HepG2 (cell line): ENCODE results near the gene VKORC1. TPM values are rescaled to one million over a fixed set of nuclear protein-coding genes. Genes with fewer than 3 reads are reported as not detected.

Experiments used
- ASH2L ChIP-seq: fragments of 300-600, 200-600 bp; sonication (generic); IDR thresholded peaks from 2 replicates; pipeline ENCODE4 v1.7.0; 2017; ENCODE audit warnings: low read depth, mild to moderate bottlenecking, moderate library complexity, mixed read lengths, low read length; ENCODE audit not compliant: insufficient read length
- ETV5 ChIP-seq: IDR thresholded peaks from 2 replicates; pipeline ENCODE4 v1.6.1; 2018; ENCODE audit warnings: missing biosample characterization, missing genetic modification reagents, inconsistent platforms, borderline replicate concordance
- FOXJ3 ChIP-seq: sonication (generic); formaldehyde crosslinking; IDR thresholded peaks from 2 replicates; pipeline ENCODE4 v1.4.0; 2020; ENCODE audit warnings: missing genetic modification reagents, mild to moderate bottlenecking, borderline replicate concordance
- GFI1 ChIP-seq: sonication (generic); formaldehyde crosslinking; IDR thresholded peaks from 2 replicates; pipeline ENCODE4 v1.5.0; 2020; ENCODE audit warnings: missing genetic modification reagents, mild to moderate bottlenecking, borderline replicate concordance
- GLI4 ChIP-seq: sonication (generic); formaldehyde crosslinking; IDR thresholded peaks from 2 replicates; pipeline ENCODE4 v1.5.1; 2020; ENCODE audit warnings: missing genetic modification reagents, mild to moderate bottlenecking, moderate library complexity, borderline replicate concordance
- HDAC6 ChIP-seq: fragments of 200-600 bp; sonication (generic); IDR thresholded peaks from 2 replicates; pipeline ENCODE4 v1.7.0; 2017; ENCODE audit warnings: mild to moderate bottlenecking, antibody characterized with exemption, low read length, low read depth
- HIVEP1 ChIP-seq: sonication (generic); formaldehyde crosslinking; IDR thresholded peaks from 2 replicates; pipeline ENCODE4 v1.4.0; 2020; ENCODE audit warnings: mild to moderate bottlenecking, missing genetic modification reagents
- ISX ChIP-seq: sonication (generic); formaldehyde crosslinking; conservative IDR thresholded peaks from 2 replicates; pipeline ENCODE4 v1.5.0; 2020; ENCODE audit warnings: missing genetic modification reagents
- PAF1 ChIP-seq: IDR thresholded peaks from 2 replicates; pipeline ENCODE4 v1.6.1; 2016; ENCODE audit warnings: missing genetic modification reagents, missing compliant biosample characterization
- PAWR ChIP-seq: sonication (generic); formaldehyde crosslinking; IDR thresholded peaks from 2 replicates; pipeline ENCODE4 v1.4.0; 2020; ENCODE audit warnings: missing genetic modification reagents, mild to moderate bottlenecking, borderline replicate concordance
- RXRA ChIP-seq: sonication (generic); formaldehyde crosslinking; IDR thresholded peaks from 2 replicates; pipeline ENCODE4 v1.5.1; 2020; ENCODE audit warnings: missing genetic modification reagents
- TOE1 ChIP-seq: sonication (generic); formaldehyde crosslinking; IDR thresholded peaks from 2 replicates; pipeline ENCODE4 v1.4.0; 2020; ENCODE audit warnings: mild to moderate bottlenecking, missing genetic modification reagents
- TP53 ChIP-seq: sonication (generic); formaldehyde crosslinking; conservative IDR thresholded peaks from 2 replicates; pipeline ENCODE4 v1.4.0; 2020; ENCODE audit warnings: missing genetic modification reagents
- YEATS2 ChIP-seq: sonication (generic); formaldehyde crosslinking; IDR thresholded peaks from 2 replicates; pipeline ENCODE4 v1.4.0; 2020; ENCODE audit warnings: missing genetic modification reagents, borderline replicate concordance
- ZNF143 ChIP-seq: sonication (generic); formaldehyde crosslinking; IDR thresholded peaks from 2 replicates; pipeline ENCODE4 v1.4.0; 2020; ENCODE audit warnings: missing genetic modification reagents
- ZNF264 ChIP-seq: sonication (generic); formaldehyde crosslinking; IDR thresholded peaks from 2 replicates; pipeline ENCODE4 v1.4.0; 2020; ENCODE audit warnings: missing genetic modification reagents
- ZNF558 ChIP-seq: sonication (generic); formaldehyde crosslinking; IDR thresholded peaks from 2 replicates; pipeline ENCODE4 v1.9.0; 2022; ENCODE audit warnings: mild to moderate bottlenecking, missing genetic modification reagents, borderline replicate concordance
- ZNF660 ChIP-seq: sonication (generic); formaldehyde crosslinking; IDR thresholded peaks from 2 replicates; pipeline ENCODE4 v1.5.1; 2020; ENCODE audit warnings: mild to moderate bottlenecking, low read depth, missing genetic modification reagents, borderline replicate concordance
- ZNF674 ChIP-seq: sonication (generic); formaldehyde crosslinking; IDR thresholded peaks from 2 replicates; pipeline ENCODE4 v1.5.0; 2020; ENCODE audit warnings: low read depth, mild to moderate bottlenecking, missing genetic modification reagents
- ZNF747 ChIP-seq: sonication (generic); formaldehyde crosslinking; IDR thresholded peaks from 2 replicates; pipeline ENCODE4 v1.8.1; 2023; ENCODE audit warnings: missing genetic modification reagents, mild to moderate bottlenecking, borderline replicate concordance
- polyA plus RNA-seq, 8 experiments: library from polyadenylated mRNA; depleted of rRNA in 3 of 8; stranded (reverse) in 7 of 8; unstranded in 1 of 8; fragments of >200 nt; fragmentation: Illumina TruSeq in 4 of 8; extraction: Trizol in 4 of 8; gene quantifications; 2 replicates each; pipeline versions ENCODE4 v1.2.1 to v1.2.3, GENCODE V29; 2011 to 2016; ENCODE audit warnings: low read depth in 4 of 8, missing spikeins in 1 of 8, mixed read lengths in 1 of 8; ENCODE audit not compliant: insufficient read depth in 1 of 8
- total RNA-seq, 5 experiments: library from RNA; depleted of rRNA; stranded (reverse); fragments of >200 nt; fragmentation: Illumina TruSeq; extraction: Trizol; gene quantifications; 2 replicates each; pipeline ENCODE4 v1.2.3, GENCODE V29; 2016; ENCODE audit warnings: low read depth in 1 of 5
- TF ChIP-seq, protein P1 (sequence below): IDR thresholded peaks from 2 replicates; pipeline ENCODE4 v1.6.1; 2016; ENCODE audit warnings: mild to moderate bottlenecking
- TF ChIP-seq, protein P2 (sequence below): sonication (generic); formaldehyde crosslinking; IDR thresholded peaks from 2 replicates; pipeline ENCODE4 v1.5.0; 2020; ENCODE audit warnings: missing genetic modification reagents
- TF ChIP-seq, protein P3 (sequence below): sonication (generic); formaldehyde crosslinking; IDR thresholded peaks from 2 replicates; pipeline ENCODE4 v1.4.0; 2020; ENCODE audit warnings: missing genetic modification reagents, low read depth, mild to moderate bottlenecking, borderline replicate concordance
- TF ChIP-seq, protein P4 (sequence below): sonication (generic); formaldehyde crosslinking; IDR thresholded peaks from 2 replicates; pipeline ENCODE4 v1.5.0; 2020; ENCODE audit warnings: mild to moderate bottlenecking, missing genetic modification reagents

VKORC1 gene
- total and polyA plus RNA-seq, 2 of the 13 experiments (the other 11 are each of a cell fraction or from before 2014, with no cell fraction given), result 141 to 615 TPM

DNA sequence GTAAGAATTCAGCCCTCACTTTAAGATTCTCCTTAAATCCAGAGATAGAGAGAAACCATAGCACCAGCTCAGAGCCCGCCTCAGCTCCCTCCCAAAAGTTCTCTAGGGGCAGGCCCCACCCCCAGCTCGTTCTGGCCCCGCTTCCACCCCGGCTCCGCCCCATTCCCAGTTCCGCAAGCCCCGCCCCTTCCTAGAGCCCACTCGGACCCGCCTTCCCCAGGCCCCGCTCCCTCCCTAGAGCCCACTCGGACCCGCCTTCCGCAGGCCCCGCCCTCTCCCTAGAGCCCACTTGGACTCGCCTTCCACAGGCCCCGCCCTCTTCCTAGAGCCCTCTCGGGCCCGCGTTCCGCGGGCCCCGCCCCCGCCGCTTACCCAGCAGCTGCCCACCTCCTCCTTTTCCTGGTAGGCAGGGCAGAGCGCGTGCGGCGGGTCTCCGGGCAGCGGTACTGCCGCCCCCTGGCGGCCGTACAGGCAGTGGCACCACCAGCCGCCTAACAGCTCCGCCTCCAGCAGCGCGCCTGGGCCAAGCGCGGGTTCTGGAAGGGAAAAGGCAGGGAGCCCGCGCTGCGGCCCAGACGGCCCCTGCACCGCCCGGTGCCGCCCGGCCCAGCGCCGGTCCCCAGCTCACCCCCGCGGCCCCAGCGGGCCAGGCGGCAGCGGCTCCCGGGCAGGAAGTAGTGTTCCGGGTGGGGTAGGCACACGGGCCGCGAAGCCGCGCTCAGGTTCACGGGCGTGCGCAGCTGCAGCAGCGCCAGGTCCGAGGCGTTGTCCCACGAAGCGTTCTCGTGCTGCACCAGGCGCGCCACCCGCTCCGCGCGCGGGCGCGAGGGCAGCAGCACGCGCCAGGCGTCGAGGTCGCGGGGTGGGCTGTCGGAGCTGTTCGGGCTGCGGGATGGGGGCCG is 47.8 kb upstream of the VKORC1 start (continued):
- TF ChIP-seq FOXJ3 (CRISPR knock-in tag) (0 out of 2 replicates have a peak, but pooled peaks have one; percentile 10), ZNF558 (peak; percentile 78; the same call in 1 of the 2 replicates), ETV5 (CRISPR knock-in tag) (peak; percentile 69; the same call in 1 of the 2 replicates), GFI1 (CRISPR knock-in tag) (no peak; the same call in 1 of the 2 replicates), YEATS2 (CRISPR knock-in tag) (peak; percentile 77), PAWR (CRISPR knock-in tag) (no peak), ZNF674 (CRISPR knock-in tag) (peak; percentile 84; the same call in 1 of the 2 replicates), ZNF747 (CRISPR knock-in tag) (peak; percentile 83), ZNF264 (CRISPR knock-in tag) (peak; percentile 33; the same call in 1 of the 2 replicates), ASH2L (peak; percentile 65), RXRA (CRISPR knock-in tag) (peak; percentile 71), PAF1 (CRISPR knock-in tag) (no peak), ZNF143 (CRISPR knock-in tag) (peak; percentile 48), TP53 (CRISPR knock-in tag) (0 out of 2 replicates have a peak, but pooled peaks have one; percentile 19), ZNF660 (no peak), HIVEP1 (no peak), TOE1 (CRISPR knock-in tag) (0 out of 2 replicates have a peak, but pooled peaks have one; percentile 45), ISX (CRISPR knock-in tag) (no peak), GLI4 (CRISPR knock-in tag) (peak; percentile 71; the same call in 1 of the 2 replicates), HDAC6 (no peak)
- TF ChIP-seq, protein P1, sequence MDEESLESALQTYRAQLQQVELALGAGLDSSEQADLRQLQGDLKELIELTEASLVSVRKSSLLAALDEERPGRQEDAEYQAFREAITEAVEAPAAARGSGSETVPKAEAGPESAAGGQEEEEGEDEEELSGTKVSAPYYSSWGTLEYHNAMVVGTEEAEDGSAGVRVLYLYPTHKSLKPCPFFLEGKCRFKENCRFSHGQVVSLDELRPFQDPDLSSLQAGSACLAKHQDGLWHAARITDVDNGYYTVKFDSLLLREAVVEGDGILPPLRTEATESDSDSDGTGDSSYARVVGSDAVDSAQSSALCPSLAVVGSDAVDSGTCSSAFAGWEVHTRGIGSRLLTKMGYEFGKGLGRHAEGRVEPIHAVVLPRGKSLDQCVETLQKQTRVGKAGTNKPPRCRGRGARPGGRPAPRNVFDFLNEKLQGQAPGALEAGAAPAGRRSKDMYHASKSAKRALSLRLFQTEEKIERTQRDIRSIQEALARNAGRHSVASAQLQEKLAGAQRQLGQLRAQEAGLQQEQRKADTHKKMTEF (CRISPR knock-in tag), result peak; percentile 89
- TF ChIP-seq, protein P2, sequence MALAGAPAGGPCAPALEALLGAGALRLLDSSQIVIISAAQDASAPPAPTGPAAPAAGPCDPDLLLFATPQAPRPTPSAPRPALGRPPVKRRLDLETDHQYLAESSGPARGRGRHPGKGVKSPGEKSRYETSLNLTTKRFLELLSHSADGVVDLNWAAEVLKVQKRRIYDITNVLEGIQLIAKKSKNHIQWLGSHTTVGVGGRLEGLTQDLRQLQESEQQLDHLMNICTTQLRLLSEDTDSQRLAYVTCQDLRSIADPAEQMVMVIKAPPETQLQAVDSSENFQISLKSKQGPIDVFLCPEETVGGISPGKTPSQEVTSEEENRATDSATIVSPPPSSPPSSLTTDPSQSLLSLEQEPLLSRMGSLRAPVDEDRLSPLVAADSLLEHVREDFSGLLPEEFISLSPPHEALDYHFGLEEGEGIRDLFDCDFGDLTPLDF, result no peak; the same call in 1 of the 2 replicates
- TF ChIP-seq, protein P3, sequence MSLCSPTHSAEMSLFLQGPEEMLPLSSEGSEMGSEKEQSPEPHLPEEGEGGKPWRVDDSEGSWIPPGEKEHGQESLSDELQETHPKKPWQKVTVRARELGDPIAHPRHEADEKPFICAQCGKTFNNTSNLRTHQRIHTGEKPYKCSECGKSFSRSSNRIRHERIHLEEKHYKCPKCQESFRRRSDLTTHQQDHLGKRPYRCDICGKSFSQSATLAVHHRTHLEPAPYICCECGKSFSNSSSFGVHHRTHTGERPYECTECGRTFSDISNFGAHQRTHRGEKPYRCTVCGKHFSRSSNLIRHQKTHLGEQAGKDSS (CRISPR knock-in tag), result peak; percentile 87; the same call in 1 of the 2 replicates
- TF ChIP-seq, protein P4, sequence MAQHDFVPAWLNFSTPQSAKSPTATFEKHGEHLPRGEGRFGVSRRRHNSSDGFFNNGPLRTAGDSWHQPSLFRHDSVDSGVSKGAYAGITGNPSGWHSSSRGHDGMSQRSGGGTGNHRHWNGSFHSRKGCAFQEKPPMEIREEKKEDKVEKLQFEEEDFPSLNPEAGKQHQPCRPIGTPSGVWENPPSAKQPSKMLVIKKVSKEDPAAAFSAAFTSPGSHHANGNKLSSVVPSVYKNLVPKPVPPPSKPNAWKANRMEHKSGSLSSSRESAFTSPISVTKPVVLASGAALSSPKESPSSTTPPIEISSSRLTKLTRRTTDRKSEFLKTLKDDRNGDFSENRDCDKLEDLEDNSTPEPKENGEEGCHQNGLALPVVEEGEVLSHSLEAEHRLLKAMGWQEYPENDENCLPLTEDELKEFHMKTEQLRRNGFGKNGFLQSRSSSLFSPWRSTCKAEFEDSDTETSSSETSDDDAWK (CRISPR knock-in tag), result no peak
